Keratinocyte (primary cell): ENCODE results near the gene VWC2L. TPM values are rescaled to one million over a fixed set of nuclear protein-coding genes. Genes with fewer than 3 reads are reported as not detected.

ENCODE experiments used
- DNase-seq: peaks from one replicate; pipeline ENCODE4 v3.0.0-alpha.2; 2011; ENCODE audit warnings: low read depth, missing footprints, low spot score
- FAIRE-seq: peaks from 2 replicates; lab custom pipeline; 2011; peaks lifted over from hg19 to GRCh38; lab: Jason Lieb, UNC
- H2AFZ ChIP-seq: 2 replicates; pipeline ENCODE4 v1.6.0; 2012; ENCODE audit warnings: low read length, control low read depth, inconsistent platforms; ENCODE audit not compliant: control insufficient read depth
- H3K27ac ChIP-seq: 2 replicates; pipeline ENCODE4 v1.5.1; 2011; ENCODE audit warnings: low read length; ENCODE audit not compliant: control insufficient read depth, insufficient read depth
- H3K27me3 ChIP-seq: 3 replicates; pipeline ENCODE4 v1.6.0; 2011; ENCODE audit warnings: low read length; ENCODE audit not compliant: control insufficient read depth, insufficient read depth; ENCODE audit errors: extremely low read depth
- H3K36me3 ChIP-seq, 2 experiments: 2 replicates in 1 of 2; 3 replicates in 1 of 2; pipeline ENCODE4 v1.5.1; 2011; ENCODE audit warnings: low read length in 2 of 2, mild to moderate bottlenecking in 1 of 2; ENCODE audit not compliant: control insufficient read depth in 2 of 2, insufficient read depth in 2 of 2; ENCODE audit errors: extremely low read depth in 1 of 2
- H3K4me1 ChIP-seq: 3 replicates; pipeline ENCODE4 v1.5.1; 2011; ENCODE audit warnings: low read length; ENCODE audit not compliant: control insufficient read depth, insufficient read depth; ENCODE audit errors: extremely low read depth
- H3K4me2 ChIP-seq: 3 replicates; pipeline ENCODE4 v1.6.0; 2011; ENCODE audit warnings: low read depth, low read length; ENCODE audit not compliant: control insufficient read depth, insufficient read depth; ENCODE audit errors: extremely low read depth
- H3K4me3 ChIP-seq, 3 experiments: fragments of 200-600 bp in 1 of 3; sonication (generic) in 1 of 3; 2 replicates in 2 of 3; 3 replicates in 1 of 3; pipeline ENCODE4 v1.5.1; 2011 to 2016; ENCODE audit warnings: low read length in 3 of 3, mild to moderate bottlenecking in 3 of 3, control low read depth in 2 of 3, inconsistent platforms in 1 of 3, low read depth in 1 of 3, mixed read lengths in 1 of 3, mixed run types in 1 of 3, moderate library complexity in 1 of 3; ENCODE audit not compliant: control insufficient read depth in 2 of 3, insufficient read depth in 2 of 3; ENCODE audit errors: extremely low read depth in 1 of 3
- H3K79me2 ChIP-seq: 2 replicates; pipeline ENCODE4 v1.6.0; 2012; ENCODE audit warnings: low read length; ENCODE audit not compliant: control insufficient read depth, insufficient read depth
- H3K9ac ChIP-seq: 3 replicates; pipeline ENCODE4 v1.6.0; 2011; ENCODE audit warnings: low read length; ENCODE audit not compliant: control insufficient read depth, insufficient read depth; ENCODE audit errors: extremely low read depth
- H3K9me1 ChIP-seq: 3 replicates; pipeline ENCODE4 v1.6.0; 2011; ENCODE audit warnings: low read length; ENCODE audit not compliant: control insufficient read depth, insufficient read depth; ENCODE audit errors: extremely low read depth
- H3K9me3 ChIP-seq: 2 replicates; pipeline ENCODE4 v1.5.1; 2012; ENCODE audit warnings: low read depth, low read length; ENCODE audit not compliant: control insufficient read depth
- H4K20me1 ChIP-seq: 3 replicates; pipeline ENCODE4 v1.6.0; 2011; ENCODE audit warnings: low read length; ENCODE audit not compliant: control insufficient read depth, insufficient read depth; ENCODE audit errors: extremely low read depth
- CTCF ChIP-seq, 3 experiments: IDR thresholded peaks in 1 of 3; conservative IDR thresholded peaks in 1 of 3; optimal IDR thresholded peaks in 1 of 3; 2 replicates in 2 of 3; 3 replicates in 1 of 3; pipeline versions ENCODE3 to v1.5.1; 2011; ENCODE audit warnings: low read length in 3 of 3, mild to moderate bottlenecking in 3 of 3, moderate library complexity in 2 of 3, control low read depth in 1 of 3, inconsistent platforms in 1 of 3; ENCODE audit not compliant: insufficient read depth in 2 of 3; ENCODE audit errors: extremely low read depth in 1 of 3
- EZH2 ChIP-seq: IDR thresholded peaks from one replicate; pipeline ENCODE4 v1.6.1; 2012; ENCODE audit warnings: inconsistent platforms, mild to moderate bottlenecking, low read length, moderate library complexity
- dilution Hi-C: fragments of 300-500 bp; cut with MboI; formaldehyde crosslinking; loops from one replicate; pipeline ENCODE4 v1.7.0; 2020; ENCODE audit warnings: low sequenced_read_pairs; ENCODE audit not compliant: extremely low pct_ligation_motif_present
- polyA plus RNA-seq, 5 experiments: library from polyadenylated mRNA; depleted of rRNA in 3 of 5; stranded (reverse) in 3 of 5; stranded (forward) in 1 of 5; unstranded in 1 of 5; fragments of >200 nt; gene quantifications; 1 replicate in 1 of 5; 2 replicates in 3 of 5; 3 replicates in 1 of 5; pipeline versions ENCODE4 v1.2.1 to v1.2.3, GENCODE V29; 2011 to 2012; ENCODE audit warnings: missing spikeins in 2 of 5, low read depth in 1 of 5, low replicate concordance in 1 of 5

Gene VWC2L
- polyA plus RNA-seq, 1 donor (not counting 4 experiments of a cell fraction or from before 2014, with no cell fraction given), result not detected

GRCh38 chr2:214477305-214477704 is 66.5 kb downstream of the VWC2L start:
- Histone ChIP-seq H3K4me1 (no peaks in the 10 kb centered on the region), H4K20me1 (no peaks in the 10 kb centered on the region), H3K9me1 (no peaks in the 10 kb centered on the region), H3K27me3 (no peaks in the 10 kb centered on the region), H3K4me3 (no peak overlapping the region), H2AFZ (no peak overlapping the region), H3K9me3 (no peaks in the 10 kb centered on the region), H3K36me3 (no peaks in the 10 kb centered on the region), H3K27ac (no peak overlapping the region), H3K9ac (no peak overlapping the region), H3K4me2 (no peak overlapping the region), H3K79me2 (no peaks in the 10 kb centered on the region)
- no peak for DNase-seq
- FAIRE-seq, result no peak
- dilution Hi-C loops, result no loop called here
- TF ChIP-seq EZH2, result no peak
- no peak for TF ChIP-seq CTCF (optimal IDR thresholded peaks at IDR 0.05 in 1 of 3, IDR thresholded peaks at IDR 0.05 in 1 of 3, conservative IDR thresholded peaks at IDR 0.05 in 1 of 3; ENCODE audit: extremely low read depth in 1 of 3, insufficient read depth in 2 of 3, low read length in 3 of 3)

GRCh38 chr2:214481204-214481603 is 70.3 kb downstream of the VWC2L start:
- H3K27ac ChIP-seq, result no peak overlapping the region
- no peaks in the 10 kb centered on the region for H3K9me1 ChIP-seq
- dilution Hi-C loops, result no loop called here
- H3K27me3 ChIP-seq, result no peaks in the 10 kb centered on the region
- no peak overlapping the region for H2AFZ ChIP-seq
- TF ChIP-seq EZH2, result no peak
- TF ChIP-seq CTCF (optimal IDR thresholded peaks at IDR 0.05 in 1 of 3, IDR thresholded peaks at IDR 0.05 in 1 of 3, conservative IDR thresholded peaks at IDR 0.05 in 1 of 3; ENCODE audit: extremely low read depth in 1 of 3, insufficient read depth in 2 of 3, low read length in 3 of 3), result no peak
- DNase-seq (no peak), FAIRE-seq (no peak)
- H3K4me3 ChIP-seq, result no peak overlapping the region
- no peaks in the 10 kb centered on the region for H3K4me1 ChIP-seq
- H4K20me1 ChIP-seq, result no peaks in the 10 kb centered on the region
- H3K79me2 ChIP-seq, result no peaks in the 10 kb centered on the region
- no peaks in the 10 kb centered on the region for H3K36me3 ChIP-seq
- no peaks in the 10 kb centered on the region for H3K9me3 ChIP-seq
- no peak overlapping the region for H3K4me2 ChIP-seq
- H3K9ac ChIP-seq, result no peak overlapping the region
